NB4 (cell line): ENCODE data around the gene KCNAB1.

Source experiments
- CTCF ChIP-seq: IDR thresholded peaks from one replicate; pipeline ENCODE4 v1.5.1; 2012; ENCODE audit warnings: low read depth, low read length
- MAX ChIP-seq: IDR thresholded peaks from 2 replicates; pipeline ENCODE4 v1.6.1; 2011; ENCODE audit warnings: low read depth, low read length
- POLR2A ChIP-seq: IDR thresholded peaks from 2 replicates; pipeline ENCODE4 v1.6.1; 2011; ENCODE audit warnings: mild to moderate bottlenecking; ENCODE audit not compliant: insufficient read length; ENCODE audit errors: extremely low read depth

- TF ChIP-seq CTCF (no peak), MAX (no peak), POLR2A (no peak)
These were observed 352.3 kb downstream of the KCNAB1 start for GRCh38 chr3:156472684-156473083.
